Duodenal mucosa (tissue), 2 donors: Measurements from ENCODE around the gene CYSRT1.

Experiments used
- H3K27ac ChIP-seq: one replicate; pipeline ENCODE4 v1.7.0; 2013; ENCODE audit warnings: low read depth, low read length
- H3K27me3 ChIP-seq, 2 donors: one replicate each; pipeline ENCODE4 v1.7.0; 2013; ENCODE audit warnings: low read length in 2 of 2, control low read depth in 1 of 2; ENCODE audit not compliant: insufficient read depth in 2 of 2, control insufficient read depth in 1 of 2
- H3K36me3 ChIP-seq, 2 donors: one replicate each; pipeline ENCODE4 v1.7.0; 2013; ENCODE audit warnings: low read length in 2 of 2, control low read depth in 1 of 2; ENCODE audit not compliant: insufficient read depth in 2 of 2, control insufficient read depth in 1 of 2
- H3K4me1 ChIP-seq, 2 donors: one replicate each; pipeline ENCODE4 v1.7.0; 2013; ENCODE audit warnings: low read length in 2 of 2, control low read depth in 1 of 2; ENCODE audit not compliant: insufficient read depth in 2 of 2, control insufficient read depth in 1 of 2
- H3K4me3 ChIP-seq, 2 donors: one replicate each; pipeline ENCODE4 v1.7.0; 2013; ENCODE audit warnings: low read length in 2 of 2, low read depth in 1 of 2
- H3K9ac ChIP-seq, 2 donors: one replicate each; pipeline ENCODE4 v1.7.0; 2013; ENCODE audit warnings: low read length in 2 of 2, low read depth in 1 of 2
- H3K9me3 ChIP-seq, 2 donors: one replicate each; pipeline ENCODE4 v1.7.0; 2013; ENCODE audit warnings: low read length in 2 of 2, control low read depth in 1 of 2; ENCODE audit not compliant: control insufficient read depth in 1 of 2

The CYSRT1 gene

GRCh38 chr9:137198902-137199283, 26.1 kb upstream of the CYSRT1 start:
- Histone ChIP-seq H3K27me3 (no peaks in the 10 kb centered on the region), H3K4me3 (peak overlapping the region; percentile 72 to 76), H3K27ac (peak overlapping the region; percentile 83), H3K9ac (peak overlapping the region; percentile 69 to 85), H3K36me3 (no peaks in the 10 kb centered on the region), H3K9me3 (no peaks in the 10 kb centered on the region), H3K4me1 (peaks cover 43 to 66% of the 10 kb centered on the region in 2 donors)

- H3K27ac ChIP-seq: peak overlapping the region; percentile 83
- peaks cover 49 to 70% of the 10 kb centered on the region in 2 donors for H3K4me1 ChIP-seq
- peak overlapping the region; percentile 72 to 76 for H3K4me3 ChIP-seq
- no peaks in the 10 kb centered on the region for H3K27me3 ChIP-seq
- no peaks in the 10 kb centered on the region for H3K9me3 ChIP-seq
- H3K36me3 ChIP-seq: no peaks in the 10 kb centered on the region
- H3K9ac ChIP-seq: peak overlapping the region; percentile 69 to 85
These were observed 25.4 kb upstream of the CYSRT1 start for GRCh38 chr9:137199411-137200121.

GRCh38 chr9:137200311-137201204, 24.4 kb upstream of the CYSRT1 start, which contains the start of gene TPRN:
Gene TPRN, minus strand, starts transcription at chr9:137200741. Its CDS starts 30 bp downstream, at chr9:137200711.
- peaks cover 43 to 64% of the 10 kb centered on the region in 2 donors for H3K4me1 ChIP-seq

GRCh38 chr9:137201205-137201868, 23.6 kb upstream of the CYSRT1 start:
- Histone ChIP-seq H3K9ac (peak overlapping the region; percentile 61 to 88), H3K36me3 (no peaks in the 10 kb centered on the region), H3K4me3 (peak overlapping the region; percentile 81), H3K27ac (peak overlapping the region; percentile 70), H3K9me3 (no peaks in the 10 kb centered on the region), H3K27me3 (no peaks in the 10 kb centered on the region), H3K4me1 (peaks cover 42 to 63% of the 10 kb centered on the region in 2 donors)

More at GRCh38 chr9:137200311-137201204, 24.4 kb upstream of the CYSRT1 start, which contains the start of gene TPRN:
- H3K9ac ChIP-seq: peak within 1 kb of the TSS; percentile 69 to 88
- no peaks in the 10 kb centered on the region for H3K9me3 ChIP-seq
- H3K4me3 ChIP-seq: peak within 1 kb of the TSS; percentile 81
- peak within 1 kb of the TSS; percentile 83 for H3K27ac ChIP-seq
- no peaks in the 10 kb centered on the region for H3K36me3 ChIP-seq
- H3K27me3 ChIP-seq: no peaks in the 10 kb centered on the region

- H3K9me3 ChIP-seq: no peaks in the 10 kb centered on the region
- H3K4me3 ChIP-seq: no peak overlapping the region
- peaks cover 46 to 69% of the 10 kb centered on the region in 2 donors for H3K4me1 ChIP-seq
- no peaks in the 10 kb centered on the region for H3K27me3 ChIP-seq
- H3K36me3 ChIP-seq: peaks cover 0 to 6% of the 10 kb centered on the region in 2 donors
- no peak overlapping the region for H3K27ac ChIP-seq
- H3K9ac ChIP-seq: no peak overlapping the region
These were observed 22.0 kb upstream of the CYSRT1 start for GRCh38 chr9:137202966-137203365.

GRCh38 chr9:137204731-137205125, 20.2 kb upstream of the CYSRT1 start:
- H3K4me1 ChIP-seq: peaks cover 40 to 53% of the 10 kb centered on the region in 2 donors

GRCh38 chr9:137205126-137206069, 19.6 kb upstream of the CYSRT1 start, which contains the start of the genes NDOR1 and TMEM203:
Gene NDOR1, plus strand, starts transcription at chr9:137205700. Its CDS starts 78 bp downstream, at chr9:137205778.
Gene TMEM203, minus strand, starts transcription at chr9:137205648. Its CDS starts 234 bp downstream, at chr9:137205414.
- H3K27me3 ChIP-seq: no peaks in the 10 kb centered on the region
- peak within 1 kb of the TSS; percentile 70 for H3K27ac ChIP-seq
- H3K36me3 ChIP-seq: peaks cover 0 to 9% of the 10 kb centered on the region in 2 donors
- peak within 1 kb of the TSS; percentile 83 to 95 for H3K9ac ChIP-seq
- peak within 1 kb of the TSS; percentile 99 for H3K4me3 ChIP-seq
- no peaks in the 10 kb centered on the region for H3K9me3 ChIP-seq
- peaks cover 40 to 53% of the 10 kb centered on the region in 2 donors for H3K4me1 ChIP-seq

More at GRCh38 chr9:137204731-137205125, 20.2 kb upstream of the CYSRT1 start:
- H3K4me3 ChIP-seq: peak overlapping the region; percentile 99
- H3K27me3 ChIP-seq: no peaks in the 10 kb centered on the region
- peaks cover 0 to 9% of the 10 kb centered on the region in 2 donors for H3K36me3 ChIP-seq
- peak overlapping the region; percentile 83 to 95 for H3K9ac ChIP-seq
- H3K27ac ChIP-seq: no peak overlapping the region
- H3K9me3 ChIP-seq: no peaks in the 10 kb centered on the region

- H3K27me3 ChIP-seq: no peaks in the 10 kb centered on the region
- peaks cover 0 to 9% of the 10 kb centered on the region in 2 donors for H3K36me3 ChIP-seq
- peak overlapping the region; percentile 99 for H3K4me3 ChIP-seq
- H3K4me1 ChIP-seq: peaks cover 34 to 48% of the 10 kb centered on the region in 2 donors
- H3K27ac ChIP-seq: no peak overlapping the region
- H3K9me3 ChIP-seq: no peaks in the 10 kb centered on the region
- peak overlapping the region; percentile 83 to 95 for H3K9ac ChIP-seq
These were observed 18.4 kb upstream of the CYSRT1 start for GRCh38 chr9:137206602-137207001.

GRCh38 chr9:137211532-137211931, 13.4 kb upstream of the CYSRT1 start:
- no peak overlapping the region for H3K27ac ChIP-seq
- peaks cover 0 to 17% of the 10 kb centered on the region in 2 donors for H3K36me3 ChIP-seq
- peaks cover 5 to 10% of the 10 kb centered on the region in 2 donors for H3K4me1 ChIP-seq
- H3K9ac ChIP-seq: no peak overlapping the region
- no peaks in the 10 kb centered on the region for H3K27me3 ChIP-seq
- H3K9me3 ChIP-seq: no peaks in the 10 kb centered on the region
- no peak overlapping the region for H3K4me3 ChIP-seq
